ENCODE results near the gene CDH15. TPM values are rescaled to one million over a fixed set of nuclear protein-coding genes. Genes with fewer than 3 reads are reported as not detected.

Gene CDH15
- total RNA-seq, 2 donors from 2014 or later: 0.75 TPM; not detected in 1

- H3K27ac Mint-ChIP-seq: no peak overlapping the region
- H3K36me3 Mint-ChIP-seq: peaks cover 14 to 31% of the 10 kb centered on the region in 2 donors
- no peak for ATAC-seq
- H3K9me3 Mint-ChIP-seq: peaks cover 3 to 10% of the 10 kb centered on the region in 2 donors
- DNase-seq (ENCODE audit: low spot score in 2 of 2): no peak
Measured at GRCh38 chr16:89147085-89147817, 24.3 kb upstream of the CDH15 start.

GRCh38 chr16:89149386-89149785, 22.2 kb upstream of the CDH15 start:
- H3K9me3 Mint-ChIP-seq: peaks cover 3 to 10% of the 10 kb centered on the region in 2 donors
- ATAC-seq (no peak), DNase-seq (ENCODE audit: low spot score in 2 of 2) (no peak)
- peak overlapping the region; percentile 31 to 55 for H3K27ac Mint-ChIP-seq
- H3K36me3 Mint-ChIP-seq: peaks cover 14 to 31% of the 10 kb centered on the region in 2 donors

GRCh38 chr16:89150090-89150835, 21.3 kb upstream of the CDH15 start:
- DNase-seq (ENCODE audit: low spot score in 2 of 2): no peak
- Mint-ChIP-seq H3K27ac (peak overlapping the region in 1 of 2 donors; percentile 55), H3K9me3 (peaks cover 3 to 10% of the 10 kb centered on the region in 2 donors), H3K36me3 (peaks cover 14 to 31% of the 10 kb centered on the region in 2 donors)
- ATAC-seq: no peak

- Mint-ChIP-seq H3K9me3 (peaks cover 3 to 10% of the 10 kb centered on the region in 2 donors), H3K36me3 (peaks cover 14 to 31% of the 10 kb centered on the region in 2 donors), H3K27ac (peak overlapping the region in 1 of 2 donors; percentile 55)
- ATAC-seq (no peak), DNase-seq (ENCODE audit: low spot score in 2 of 2) (no peak)
Measured at GRCh38 chr16:89150981-89151380, 20.6 kb upstream of the CDH15 start.

GRCh38 chr16:89152831-89153700, 18.5 kb upstream of the CDH15 start:
- peaks cover 14 to 15% of the 10 kb centered on the region in 2 donors for H3K36me3 Mint-ChIP-seq
- ATAC-seq: peak; percentile 4 to 16
- H3K27ac Mint-ChIP-seq: peak overlapping the region in 1 of 2 donors; percentile 89
- peaks cover 3 to 10% of the 10 kb centered on the region in 2 donors for H3K9me3 Mint-ChIP-seq
- DNase-seq (ENCODE audit: low spot score in 2 of 2): no peak

- Mint-ChIP-seq H3K27ac (peak overlapping the region in 1 of 2 donors; percentile 48), H3K36me3 (peaks cover 10 to 12% of the 10 kb centered on the region in 2 donors), H3K9me3 (peaks cover 7% of the 10 kb centered on the region in 2 donors)
- DNase-seq (ENCODE audit: low spot score in 2 of 2) (no peak), ATAC-seq (peak; percentile 4 to 12)
Measured at GRCh38 chr16:89153848-89154271, 17.7 kb upstream of the CDH15 start.

GRCh38 chr16:89154390-89155183, 17.0 kb upstream of the CDH15 start:
- no peak for DNase-seq (ENCODE audit: low spot score in 2 of 2)
- ATAC-seq: peak in 1 of 2 donors; percentile 16
- Mint-ChIP-seq H3K9me3 (peaks cover 0 to 4% of the 10 kb centered on the region in 2 donors), H3K27ac (peak overlapping the region in 1 of 2 donors; percentile 72), H3K36me3 (peaks cover 3 to 5% of the 10 kb centered on the region in 2 donors)

- peaks cover 0 to 5% of the 10 kb centered on the region in 2 donors for H3K36me3 Mint-ChIP-seq
- ATAC-seq (no peak), DNase-seq (ENCODE audit: low spot score in 2 of 2) (no peak)
- H3K27ac Mint-ChIP-seq: peak overlapping the region in 1 of 2 donors; percentile 72
- peaks cover 0 to 4% of the 10 kb centered on the region in 2 donors for H3K9me3 Mint-ChIP-seq
Measured at GRCh38 chr16:89155184-89155679, 16.3 kb upstream of the CDH15 start.

GRCh38 chr16:89155851-89156739, 15.5 kb upstream of the CDH15 start:
- Mint-ChIP-seq H3K27ac (peak overlapping the region; percentile 72 to 86), H3K9me3 (peaks cover 0 to 4% of the 10 kb centered on the region in 2 donors), H3K36me3 (no peaks in the 10 kb centered on the region)
- ATAC-seq (peak; percentile 15 to 18), DNase-seq (ENCODE audit: low spot score in 2 of 2) (no peak)

- ATAC-seq (peak in 1 of 2 donors; percentile 8), DNase-seq (ENCODE audit: low spot score in 2 of 2) (no peak)
- Mint-ChIP-seq H3K27ac (peak overlapping the region; percentile 72 to 86), H3K9me3 (peaks cover 0 to 4% of the 10 kb centered on the region in 2 donors), H3K36me3 (no peaks in the 10 kb centered on the region)
Measured at GRCh38 chr16:89156740-89157645, 14.6 kb upstream of the CDH15 start.

- Mint-ChIP-seq H3K27ac (no peak overlapping the region), H3K36me3 (no peaks in the 10 kb centered on the region)
- no peak for ATAC-seq
Measured at GRCh38 chr16:89157778-89158177, 13.8 kb upstream of the CDH15 start.

GRCh38 chr16:89159066-89159849, 12.3 kb upstream of the CDH15 start:
- Mint-ChIP-seq H3K9me3 (peaks cover 0 to 4% of the 10 kb centered on the region in 2 donors), H3K27ac (peak overlapping the region in 1 of 2 donors; percentile 62), H3K36me3 (no peaks in the 10 kb centered on the region)
- DNase-seq (ENCODE audit: low spot score in 2 of 2) (no peak), ATAC-seq (no peak)

More at GRCh38 chr16:89157778-89158177, 13.8 kb upstream of the CDH15 start:
- no peak for DNase-seq (ENCODE audit: low spot score in 2 of 2)
- peaks cover 0 to 4% of the 10 kb centered on the region in 2 donors for H3K9me3 Mint-ChIP-seq

- ATAC-seq (no peak), DNase-seq (ENCODE audit: low spot score in 2 of 2) (no peak)
- Mint-ChIP-seq H3K27ac (peak overlapping the region in 1 of 2 donors; percentile 62), H3K36me3 (no peaks in the 10 kb centered on the region), H3K9me3 (peaks cover 0 to 4% of the 10 kb centered on the region in 2 donors)
Measured at GRCh38 chr16:89159850-89160354, 11.6 kb upstream of the CDH15 start.
